UCSD-AML1 (cell line): Measurements from ENCODE around the gene LYRM7.
"Not testable (repeated sequence)": the region's sequence is repeated elsewhere in the genome, so short reads cannot be mapped to it uniquely, and the experiment has no call there.

Experiments
- DNase-seq: peaks from one replicate; lab custom pipeline; 2025; ENCODE audit not compliant: unreplicated experiment; lab: John Stamatoyannopoulos, UW

Gene LYRM7

GRCh38 chr5:131218392-131218791 is 47.6 kb downstream of the LYRM7 start:
- no peak for DNase-seq

GRCh38 chr5:131220566-131220965 is 49.8 kb downstream of the LYRM7 start:
- DNase-seq = no peak

- DNase-seq = no peak
These were observed 50.4 kb downstream of the LYRM7 start for GRCh38 chr5:131221008-131221703.

GRCh38 chr5:131221888-131222287 is 51.1 kb downstream of the LYRM7 start:
- DNase-seq = no peak

GRCh38 chr5:131222731-131223130 is 52.0 kb downstream of the LYRM7 start:
- DNase-seq = no peak

GRCh38 chr5:131223751-131224386 is 53.1 kb downstream of the LYRM7 start:
- no peak for DNase-seq

GRCh38 chr5:131224387-131225201 is 53.9 kb downstream of the LYRM7 start:
- DNase-seq = no peak

- no peak for DNase-seq
These were observed 54.7 kb downstream of the LYRM7 start for GRCh38 chr5:131225282-131225974.

GRCh38 chr5:131226899-131227298 is 56.2 kb downstream of the LYRM7 start:
- DNase-seq = no peak

- no peak for DNase-seq
These were observed 57.9 kb downstream of the LYRM7 start for GRCh38 chr5:131228646-131229045.

- DNase-seq = no peak
These were observed 58.9 kb downstream of the LYRM7 start for GRCh38 chr5:131229623-131230022.

GRCh38 chr5:131230406-131230805 is 59.7 kb downstream of the LYRM7 start:
- DNase-seq = no peak

GRCh38 chr5:131239686-131240085 is 68.9 kb downstream of the LYRM7 start:
- DNase-seq = no peak

GRCh38 chr5:131242728-131243255 is 72.0 kb downstream of the LYRM7 start:
- DNase-seq = no peak

- no peak for DNase-seq
These were observed 74.6 kb downstream of the LYRM7 start for GRCh38 chr5:131245312-131245711.

- DNase-seq = no peak
These were observed 75.2 kb downstream of the LYRM7 start for GRCh38 chr5:131245948-131246347.

GRCh38 chr5:131246504-131246903 is 75.8 kb downstream of the LYRM7 start:
- DNase-seq = no peak

GRCh38 chr5:131250751-131251475 is 80.2 kb downstream of the LYRM7 start:
- DNase-seq = no peak

GRCh38 chr5:131252824-131253171 is 82.1 kb downstream of the LYRM7 start:
- DNase-seq = peak; percentile 77

GRCh38 chr5:131254025-131254424 is 83.3 kb downstream of the LYRM7 start:
- DNase-seq = not testable (repeated sequence)

- no peak for DNase-seq
These were observed 84.0 kb downstream of the LYRM7 start for GRCh38 chr5:131254741-131255140.
